Measurements from ENCODE around the gene SRCIN1. TPM values are rescaled to one million over a fixed set of nuclear protein-coding genes. Genes with fewer than 3 reads are reported as not detected.

SRCIN1 gene
- total RNA-seq, 1 experiment from 2014 or later: 6.9 TPM

GRCh38 chr17:38604479-38605403 lies 1.0 kb downstream of the SRCIN1 start:
- peak; percentile 70 for TF ChIP-seq CTCF (conservative IDR thresholded peaks at IDR 0.05)
- H3K27ac Mint-ChIP-seq: peak overlapping the region in 1 of 3 experiments; percentile 86; a peak in 1 of 7 replicates
- H3K27ac ChIP-seq (ENCODE audit: insufficient read length, low read depth, low read length): no peak overlapping the region
- peaks cover 4% of the 10 kb centered on the region for H4K20me1 ChIP-seq (ENCODE audit: control insufficient read depth, insufficient read depth, insufficient read length)
- peak overlapping the region; percentile 50 for H3K4me2 ChIP-seq (ENCODE audit: insufficient read depth, insufficient read length, low read length)
- H3K4me3 Mint-ChIP-seq: peak overlapping the region; percentile 65 to 75
- no CpG with 5 or more reads among the region's 38 CpGs for WGBS (ENCODE audit: extremely low coverage, insufficient read length, low lambda C conversion rate)
- no peak overlapping the region for H2BK12ac ChIP-seq (ENCODE audit: insufficient read length, low read depth, low read length)
- H4K8ac ChIP-seq (replicated peaks; ENCODE audit: insufficient read length, low read depth, low read length): no peak overlapping the region
- DNase-seq: peak; percentile 83
- no peak overlapping the region for H3K9ac ChIP-seq (ENCODE audit: extremely low read depth, insufficient read length, low read length)
- H4K5ac ChIP-seq (ENCODE audit: insufficient read length, low read depth, low read length): no peak overlapping the region
- no peak overlapping the region for H3K18ac ChIP-seq (ENCODE audit: insufficient read length, low read depth, low read length)
- H3K9me3 ChIP-seq (ENCODE audit: control insufficient read depth, low read depth, low read length): no peaks in the 10 kb centered on the region
- no peak overlapping the region for H2BK15ac ChIP-seq (ENCODE audit: low read depth, low read length)
- no peak overlapping the region for H2BK5ac ChIP-seq (ENCODE audit: insufficient read length, low read length)
- no peak overlapping the region for H3T11ph ChIP-seq (ENCODE audit: low read length)
- no peak overlapping the region for H2AK5ac ChIP-seq (ENCODE audit: insufficient read length, low read length)
- peaks cover 16% of the 10 kb centered on the region for H3K23me2 ChIP-seq (ENCODE audit: insufficient read length, low read depth, low read length, poor library complexity, severe bottlenecking)
- H3K27me3 Mint-ChIP-seq (ENCODE audit: low read depth): peaks cover 44% of the 10 kb centered on the region
- H3K79me2 ChIP-seq (ENCODE audit: insufficient read depth, low read length): no peaks in the 10 kb centered on the region
- no peak overlapping the region for H4K91ac ChIP-seq (ENCODE audit: insufficient read length, low read depth, low read length)
- H3K27me3 ChIP-seq (ENCODE audit: insufficient read depth, low read length): peaks cover 24% of the 10 kb centered on the region; the same call in 1 of the 2 replicates
- peaks cover 71 to 73% of the 10 kb centered on the region in 2 experiments for H3K4me1 Mint-ChIP-seq
- H3K23ac ChIP-seq (ENCODE audit: insufficient read length, low read depth, low read length): no peak overlapping the region
- no peak overlapping the region for H3K56ac ChIP-seq (ENCODE audit: insufficient read length, low read depth, low read length)
- no peak overlapping the region for H2BK20ac ChIP-seq (ENCODE audit: low read depth, low read length, poor library complexity, severe bottlenecking)
- peaks cover 0 to 4% (median 0%) of the 10 kb centered on the region in 3 experiments; a peak in 1 of 7 replicates for H3K36me3 Mint-ChIP-seq (ENCODE audit: insufficient read depth in 1 of 3, low read depth in 3 of 3)
- H3K79me1 ChIP-seq (ENCODE audit: insufficient read depth, low read depth, low read length, poor library complexity, severe bottlenecking): no peaks in the 10 kb centered on the region
- no peak overlapping the region for H3K14ac ChIP-seq (ENCODE audit: insufficient read depth, low read length)
- H2BK120ac ChIP-seq (ENCODE audit: low read depth, low read length, poor library complexity, severe bottlenecking): no peak overlapping the region
- no peaks in the 10 kb centered on the region for H3K9me3 Mint-ChIP-seq
- no peak overlapping the region for H3K4ac ChIP-seq (ENCODE audit: low read depth, low read length)
- H3K4me1 ChIP-seq (ENCODE audit: insufficient read depth, low read length): peaks cover 37% of the 10 kb centered on the region
- no peak overlapping the region for H2AFZ ChIP-seq (ENCODE audit: low read length)

Measured in H9 (cell line).